Body of pancreas (tissue), 4 donors: ENCODE measurements around the gene MPP3. TPM values are rescaled to one million over a fixed set of nuclear protein-coding genes. Genes with fewer than 3 reads are reported as not detected.

Experiments used
- ATAC-seq: fragments of 150-250 bp; one replicate; pipeline ENCODE4 v1.9.1; 2016
- DNase-seq, 4 donors: peaks; one replicate each; pipeline ENCODE4 v3.0.0-alpha.2; 2019
- H3K27ac ChIP-seq, 4 donors: fragments of 200-600 bp; sonication (generic); 1 replicate in 3 of 4; 2 replicates in 1 of 4; pipeline versions ENCODE4 v1.5.1 to v1.6.1; 2016 to 2019; ENCODE audit warnings: mild to moderate bottlenecking in 1 of 4, mixed read lengths in 1 of 4, moderate library complexity in 1 of 4
- H3K27me3 ChIP-seq, 2 donors: fragments of 200-600 bp; sonication (generic); one replicate each; pipeline ENCODE4 v1.6.0; 2016; ENCODE audit warnings: mild to moderate bottlenecking in 1 of 2
- H3K36me3 ChIP-seq, 2 donors: fragments of 200-600 bp; sonication (generic); replicated peaks in 1 of 2; 2 replicates each; pipeline ENCODE4 v1.5.1; 2016; ENCODE audit warnings: low read depth in 2 of 2; ENCODE audit not compliant: insufficient read depth in 1 of 2
- H3K4me1 ChIP-seq: fragments of 200-600 bp; sonication (generic); one replicate; pipeline ENCODE4 v1.6.0; 2016
- H3K4me3 ChIP-seq, 2 donors: fragments of 200-600 bp; sonication (generic); 1 replicate in 1 of 2; 2 replicates in 1 of 2; pipeline ENCODE4 v1.5.1; 2016 to 2019
- H3K9me3 ChIP-seq, 3 donors: fragments of 200-600 bp; sonication (generic); 1 replicate in 2 of 3; 2 replicates in 1 of 3; pipeline ENCODE4 v1.5.1; 2016
- POLR2A ChIP-seq, 3 donors: fragments of 450-650 bp; IDR thresholded peaks; one replicate each; pipeline ENCODE4 v1.6.1; 2016; ENCODE audit warnings: antibody characterized with exemption in 3 of 3, mild to moderate bottlenecking in 2 of 3
- WGBS, 2 donors: methylation state at CpG; one replicate each; pipeline ENCODE4 v1.1.5; 2017; 5-methylcytosine and 5-hydroxymethylcytosine counted together
- intact Hi-C: fragments of 100-400 bp; cut with DNase I; formaldehyde crosslinking; loops from one replicate; pipeline ENCODE4 v1.15.1; 2023
- total RNA-seq, 2 donors: library from RNA; depleted of rRNA; stranded (reverse); fragments of >200 nt; gene quantifications; one replicate each; pipeline ENCODE4 v1.1.0, GENCODE V29; 2016
- TF ChIP-seq, protein P1 (sequence below), 7 experiments: fragments of 450-650 bp in 4 of 7; fragments of 200-600 bp in 3 of 7; sonication (generic) in 3 of 7; IDR thresholded peaks; one replicate each; pipeline ENCODE4 v1.5.1; 2016 to 2019; ENCODE audit warnings: antibody characterized with exemption in 7 of 7

Gene MPP3
- total RNA-seq, 2 donors from 2014 or later = 20.2 to 22.4 TPM

DNA sequence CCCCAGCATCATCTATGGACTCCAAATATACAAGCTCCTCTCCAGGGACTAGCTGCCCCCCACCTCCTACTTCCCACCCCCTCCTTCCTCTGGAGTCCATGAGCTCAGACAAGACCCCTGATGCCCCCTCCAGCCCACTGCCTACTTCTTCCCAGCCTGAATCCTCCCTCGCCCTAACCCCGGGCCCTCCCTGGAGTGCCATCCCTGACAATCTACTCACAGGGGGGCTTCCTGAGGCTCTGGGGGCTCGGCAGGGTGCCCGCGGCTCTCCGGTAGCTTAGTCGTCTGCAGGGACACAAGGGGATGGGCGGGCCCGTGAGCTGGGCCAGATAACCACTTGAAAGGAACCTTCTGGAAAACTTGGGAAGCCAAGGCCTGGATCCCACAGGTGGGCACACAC, 15.1 kb downstream of the MPP3 start:
- WGBS, 2 donors = 89 to 100% methylated on average over 2 to 7 of the region's 9 CpGs
- H3K4me3 ChIP-seq = no peak overlapping the region
- no peaks in the 10 kb centered on the region for H3K9me3 ChIP-seq
- intact Hi-C loops = no loop called here
- no peaks in the 10 kb centered on the region for H3K27me3 ChIP-seq
- no peaks in the 10 kb centered on the region for H3K4me1 ChIP-seq
- ATAC-seq (no peak), DNase-seq (no peak)
- TF ChIP-seq, protein P1, sequence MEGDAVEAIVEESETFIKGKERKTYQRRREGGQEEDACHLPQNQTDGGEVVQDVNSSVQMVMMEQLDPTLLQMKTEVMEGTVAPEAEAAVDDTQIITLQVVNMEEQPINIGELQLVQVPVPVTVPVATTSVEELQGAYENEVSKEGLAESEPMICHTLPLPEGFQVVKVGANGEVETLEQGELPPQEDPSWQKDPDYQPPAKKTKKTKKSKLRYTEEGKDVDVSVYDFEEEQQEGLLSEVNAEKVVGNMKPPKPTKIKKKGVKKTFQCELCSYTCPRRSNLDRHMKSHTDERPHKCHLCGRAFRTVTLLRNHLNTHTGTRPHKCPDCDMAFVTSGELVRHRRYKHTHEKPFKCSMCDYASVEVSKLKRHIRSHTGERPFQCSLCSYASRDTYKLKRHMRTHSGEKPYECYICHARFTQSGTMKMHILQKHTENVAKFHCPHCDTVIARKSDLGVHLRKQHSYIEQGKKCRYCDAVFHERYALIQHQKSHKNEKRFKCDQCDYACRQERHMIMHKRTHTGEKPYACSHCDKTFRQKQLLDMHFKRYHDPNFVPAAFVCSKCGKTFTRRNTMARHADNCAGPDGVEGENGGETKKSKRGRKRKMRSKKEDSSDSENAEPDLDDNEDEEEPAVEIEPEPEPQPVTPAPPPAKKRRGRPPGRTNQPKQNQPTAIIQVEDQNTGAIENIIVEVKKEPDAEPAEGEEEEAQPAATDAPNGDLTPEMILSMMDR (IDR thresholded peaks at IDR 0.05) = no peak
- no peak for TF ChIP-seq POLR2A (IDR thresholded peaks at IDR 0.05)
- H3K36me3 ChIP-seq = no peaks in the 10 kb centered on the region
- no peak overlapping the region for H3K27ac ChIP-seq

DNA sequence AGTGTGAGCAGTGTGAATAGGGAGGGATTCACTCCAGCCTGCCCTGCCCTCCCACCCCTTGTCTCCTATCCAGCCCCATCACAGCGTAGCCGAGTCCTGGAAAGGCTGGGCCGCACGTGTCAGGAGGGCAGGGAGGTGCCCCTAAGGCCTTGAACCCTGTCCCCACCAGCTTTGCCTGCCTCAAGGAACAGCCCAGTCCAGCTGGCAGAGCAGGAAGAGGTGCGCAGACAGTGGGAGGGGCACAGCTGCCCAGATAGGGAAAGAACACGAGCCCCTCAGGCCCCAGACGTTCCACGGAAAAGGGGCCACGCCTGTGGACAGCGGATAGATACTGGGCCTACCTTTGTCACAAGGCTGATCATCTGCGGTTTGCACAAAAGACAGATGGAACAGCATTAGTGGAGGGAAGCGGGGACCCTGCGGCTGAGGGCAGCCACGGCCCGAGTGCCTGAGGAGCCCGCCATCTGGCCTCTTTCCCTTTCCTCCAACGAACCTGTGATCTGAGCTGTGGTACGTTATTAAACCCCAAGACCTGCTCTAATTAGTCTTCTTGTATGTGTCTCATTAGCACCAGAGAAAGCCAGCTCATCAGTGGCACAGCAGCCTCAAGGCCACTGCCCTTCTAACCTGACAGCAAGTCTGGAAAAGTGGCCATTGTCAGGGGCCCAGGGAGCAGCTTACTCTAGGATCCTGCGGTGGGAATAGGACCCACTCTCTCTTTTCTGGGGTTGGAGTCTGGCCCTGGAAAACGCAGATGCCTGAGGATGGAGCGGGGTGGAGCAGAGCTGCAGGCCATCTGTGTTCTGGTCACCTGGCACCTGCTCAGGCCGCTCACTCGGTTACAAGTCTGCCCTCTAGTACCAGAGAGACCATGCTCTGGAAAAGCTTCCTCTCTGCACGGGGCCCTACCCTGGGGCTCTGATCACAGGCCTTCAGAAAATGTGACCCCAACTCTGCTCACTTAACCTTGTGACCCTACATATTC, 16.3 kb downstream of the MPP3 start:
- Histone ChIP-seq H3K27ac (no peak overlapping the region), H3K27me3 (no peaks in the 10 kb centered on the region), H3K4me3 (no peak overlapping the region), H3K36me3 (no peaks in the 10 kb centered on the region), H3K4me1 (no peaks in the 10 kb centered on the region), H3K9me3 (no peaks in the 10 kb centered on the region)
- TF ChIP-seq, protein P1 (IDR thresholded peaks at IDR 0.05) = no peak
- TF ChIP-seq POLR2A (IDR thresholded peaks at IDR 0.05) = no peak
- intact Hi-C loops = no loop called here
- 82 to 89% methylated on average over 13 to 24 of the region's 24 CpGs for WGBS, 2 donors
- ATAC-seq (no peak), DNase-seq (no peak)

DNA sequence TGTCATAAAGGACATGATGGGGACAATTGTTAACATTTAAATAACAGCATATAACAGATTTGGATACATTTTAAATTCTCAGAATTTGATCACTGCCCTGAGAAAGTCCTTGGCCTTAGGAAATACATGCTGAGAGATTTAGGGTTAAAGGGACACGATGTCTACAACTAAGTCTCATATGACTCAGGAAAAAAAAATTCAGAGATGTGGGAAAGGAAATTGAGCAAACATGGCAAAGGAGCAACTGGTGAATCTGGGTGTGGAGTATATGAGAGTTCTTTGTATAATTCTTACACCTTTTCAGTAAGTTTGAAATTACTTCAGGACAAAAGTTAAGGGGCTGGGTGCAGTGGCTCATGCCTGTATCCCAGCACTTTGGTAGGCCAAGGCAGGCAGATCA, 18.2 kb downstream of the MPP3 start:
- no peak for ATAC-seq
- Histone ChIP-seq H3K36me3 (no peaks in the 10 kb centered on the region), H3K9me3 (no peaks in the 10 kb centered on the region), H3K27ac (no peak overlapping the region), H3K4me1 (no peaks in the 10 kb centered on the region), H3K4me3 (no peak overlapping the region), H3K27me3 (no peaks in the 10 kb centered on the region)
- 50 to 57% methylated on average over 1 of the region's 1 CpG for WGBS, 2 donors
- intact Hi-C loops = no loop called here
- DNase-seq = no peak
- TF ChIP-seq, protein P1 (IDR thresholded peaks at IDR 0.05) = no peak
- no peak for TF ChIP-seq POLR2A (IDR thresholded peaks at IDR 0.05)

DNA sequence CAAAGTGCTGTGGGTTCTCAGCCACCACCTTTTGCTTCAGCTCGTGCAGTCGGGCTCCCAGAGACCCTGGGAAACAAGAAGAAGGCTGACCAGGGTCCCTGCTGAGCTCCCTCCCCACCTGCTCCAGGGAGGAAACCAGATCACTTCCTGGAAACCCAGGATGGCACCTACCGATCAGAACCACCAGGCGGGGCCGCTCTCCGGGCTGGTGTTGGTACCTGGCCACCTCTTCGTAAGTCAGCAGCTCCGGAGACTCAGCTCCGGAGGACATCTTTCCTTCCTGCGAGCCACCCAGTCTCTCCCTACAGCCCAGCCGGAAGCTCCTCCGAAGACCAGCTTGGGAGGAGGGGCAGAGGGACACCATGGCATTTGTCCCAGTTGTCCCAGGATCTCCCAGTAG, 18.9 kb downstream of the MPP3 start:
- ATAC-seq (no peak), DNase-seq (peak in 1 of 4 donors; percentile 9)
- no peaks in the 10 kb centered on the region for H3K36me3 ChIP-seq
- intact Hi-C loops = no loop called here
- no peaks in the 10 kb centered on the region for H3K27me3 ChIP-seq
- H3K27ac ChIP-seq = no peak overlapping the region
- no peak overlapping the region for H3K4me3 ChIP-seq
- TF ChIP-seq, protein P1 (IDR thresholded peaks at IDR 0.05) = peak in 1 of 7 experiments; percentile 15
- TF ChIP-seq POLR2A (IDR thresholded peaks at IDR 0.05) = no peak
- no peaks in the 10 kb centered on the region for H3K9me3 ChIP-seq
- no peaks in the 10 kb centered on the region for H3K4me1 ChIP-seq
- WGBS, 2 donors = 75 to 85% methylated on average over 5 to 12 of the region's 12 CpGs
